ENCODE measurements around the gene SYT12. TPM values are rescaled to one million over a fixed set of nuclear protein-coding genes. Genes with fewer than 3 reads are reported as not detected.

The SYT12 gene
- total RNA-seq, 1 experiment from 2014 or later, result 1.9 TPM

DNA sequence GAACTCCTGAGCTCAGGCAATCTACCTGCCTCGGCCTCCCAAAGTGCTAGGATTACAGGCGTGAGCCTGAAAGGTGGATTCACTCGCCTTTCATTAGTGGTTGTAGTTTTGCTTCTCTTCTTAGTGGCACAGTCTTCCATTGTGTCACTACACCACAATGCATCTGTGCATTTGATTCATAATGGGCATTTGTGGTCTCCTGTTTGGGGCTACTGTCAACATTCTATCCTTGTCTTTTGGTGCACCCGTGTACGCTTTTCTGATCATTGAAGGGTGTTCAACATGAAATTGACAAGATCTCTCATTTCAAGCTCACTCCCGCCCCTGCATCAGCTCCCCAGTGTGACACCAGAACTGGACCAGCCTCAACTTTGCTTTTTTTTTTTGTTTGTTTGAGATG is 2.0 kb upstream of the SYT12 start:
- Histone ChIP-seq H2BK120ac (ENCODE audit: low read depth, low read length, poor library complexity, severe bottlenecking) (no peak overlapping the region), H3K14ac (ENCODE audit: insufficient read depth, low read length) (no peak overlapping the region), H3K23me2 (ENCODE audit: insufficient read length, low read depth, low read length, poor library complexity, severe bottlenecking) (peaks cover 8% of the 10 kb centered on the region), H3K4me2 (ENCODE audit: insufficient read depth, insufficient read length, low read length) (no peak overlapping the region), H2BK15ac (ENCODE audit: low read depth, low read length) (no peak overlapping the region), H3K79me1 (ENCODE audit: insufficient read depth, low read depth, low read length, poor library complexity, severe bottlenecking) (no peaks in the 10 kb centered on the region), H4K20me1 (ENCODE audit: control insufficient read depth, insufficient read depth, insufficient read length) (no peaks in the 10 kb centered on the region), H3K18ac (ENCODE audit: insufficient read length, low read depth, low read length) (no peak overlapping the region), H2BK12ac (ENCODE audit: insufficient read length, low read depth, low read length) (no peak overlapping the region), H3K27me3 (ENCODE audit: insufficient read depth, low read length) (peaks cover 22% of the 10 kb centered on the region), H2AFZ (ENCODE audit: low read length) (no peak overlapping the region), H3K9me3 (ENCODE audit: control insufficient read depth, low read depth, low read length) (no peaks in the 10 kb centered on the region), H3K4me1 (ENCODE audit: insufficient read depth, low read length) (no peaks in the 10 kb centered on the region), H3K56ac (ENCODE audit: insufficient read length, low read depth, low read length) (no peak overlapping the region), H3T11ph (ENCODE audit: low read length) (no peak overlapping the region), H2BK20ac (ENCODE audit: low read depth, low read length, poor library complexity, severe bottlenecking) (no peak overlapping the region), H3K79me2 (ENCODE audit: insufficient read depth, low read length) (no peaks in the 10 kb centered on the region), H3K23ac (ENCODE audit: insufficient read length, low read depth, low read length) (no peak overlapping the region), H2AK5ac (ENCODE audit: insufficient read length, low read length) (no peak overlapping the region), H3K27ac (ENCODE audit: insufficient read length, low read depth, low read length) (no peak overlapping the region), H3K9ac (ENCODE audit: extremely low read depth, insufficient read length, low read length) (no peak overlapping the region), H3K4ac (ENCODE audit: low read depth, low read length) (no peak overlapping the region), H2BK5ac (ENCODE audit: insufficient read length, low read length) (no peak overlapping the region), H4K91ac (ENCODE audit: insufficient read length, low read depth, low read length) (no peak overlapping the region), H4K5ac (ENCODE audit: insufficient read length, low read depth, low read length) (no peak overlapping the region), H4K8ac (replicated peaks; ENCODE audit: insufficient read length, low read depth, low read length) (no peak overlapping the region)
- H3K4me1 Mint-ChIP-seq, result peaks cover 7 to 15% of the 10 kb centered on the region in 2 experiments
- peaks cover 43% of the 10 kb centered on the region for H3K27me3 Mint-ChIP-seq (ENCODE audit: low read depth)
- no peak for DNase-seq
- no peak overlapping the region for H3K4me3 Mint-ChIP-seq
- H3K9me3 Mint-ChIP-seq, result peaks cover 0 to 8% of the 10 kb centered on the region in 2 experiments; a peak in 2 of 5 replicates
- WGBS (ENCODE audit: extremely low coverage, insufficient read length, low lambda C conversion rate), result no CpG with 5 or more reads among the region's 6 CpGs
- H3K27ac Mint-ChIP-seq, result no peak overlapping the region; a peak in 1 of 7 replicates
- TF ChIP-seq CTCF (conservative IDR thresholded peaks at IDR 0.05), result no peak
- H3K36me3 Mint-ChIP-seq (ENCODE audit: insufficient read depth in 1 of 3, low read depth in 3 of 3), result peaks cover 0 to 6% (median 0%) of the 10 kb centered on the region in 3 experiments; a peak in 3 of 7 replicates
